Progenitor cell of endocrine pancreas (in vitro differentiated cells): ENCODE results near the gene ANKRD22. TPM values are rescaled to one million over a fixed set of nuclear protein-coding genes. Genes with fewer than 3 reads are reported as not detected.

Source experiments
- DNase-seq: peaks from one replicate; pipeline ENCODE4 v3.0.0; 2021; ENCODE audit warnings: low spot score; ENCODE audit not compliant: unreplicated experiment
- H3K27ac Mint-ChIP-seq: 2 replicates; pipeline ENCODE4 v1.8.0; 2021; ENCODE audit warnings: mild to moderate bottlenecking, moderate library complexity, mixed read lengths
- H3K27me3 Mint-ChIP-seq: 2 replicates; pipeline ENCODE4 v1.8.0; 2021; ENCODE audit warnings: mixed read lengths
- H3K36me3 Mint-ChIP-seq: 2 replicates; pipeline ENCODE4 v1.8.0; 2022; ENCODE audit warnings: mixed read lengths; ENCODE audit not compliant: insufficient read depth
- H3K4me1 Mint-ChIP-seq: 2 replicates; pipeline ENCODE4 v1.8.0; 2021; ENCODE audit warnings: low read depth, mixed read lengths
- H3K4me3 Mint-ChIP-seq: 2 replicates; pipeline ENCODE4 v1.8.0; 2021; ENCODE audit warnings: low read depth, mild to moderate bottlenecking, moderate library complexity, mixed read lengths
- H3K9me3 Mint-ChIP-seq: 2 replicates; pipeline ENCODE4 v1.8.0; 2021; ENCODE audit warnings: low read depth, mixed read lengths
- CTCF ChIP-seq: fragments of 200-600 bp; sonication (generic); IDR thresholded peaks from one replicate; pipeline ENCODE4 v1.5.0; 2021; ENCODE audit warnings: antibody characterized with exemption, mild to moderate bottlenecking; ENCODE audit not compliant: unreplicated experiment
- total RNA-seq: library from RNA; stranded (reverse); gene quantifications from 2 replicates; pipeline ENCODE4 v1.2.1, GENCODE V29; 2021

Gene ANKRD22
- total RNA-seq, 1 donor from 2014 or later = not detected

GRCh38 chr10:88874281-88874680 lies 22.6 kb upstream of the ANKRD22 start:
- no peak overlapping the region for H3K4me3 Mint-ChIP-seq
- no peaks in the 10 kb centered on the region for H3K36me3 Mint-ChIP-seq
- H3K4me1 Mint-ChIP-seq = no peaks in the 10 kb centered on the region
- peaks cover 38% of the 10 kb centered on the region for H3K27me3 Mint-ChIP-seq
- no peak for TF ChIP-seq CTCF
- no peak overlapping the region for H3K27ac Mint-ChIP-seq
- no peaks in the 10 kb centered on the region for H3K9me3 Mint-ChIP-seq
- no peak for DNase-seq

GRCh38 chr10:88873757-88874156 lies 22.1 kb upstream of the ANKRD22 start:
- Mint-ChIP-seq H3K9me3 (no peaks in the 10 kb centered on the region), H3K36me3 (no peaks in the 10 kb centered on the region), H3K27me3 (peaks cover 38% of the 10 kb centered on the region), H3K4me1 (no peaks in the 10 kb centered on the region), H3K4me3 (no peak overlapping the region), H3K27ac (no peak overlapping the region)
- no peak for TF ChIP-seq CTCF
- DNase-seq = no peak

- Mint-ChIP-seq H3K4me3 (no peak overlapping the region), H3K27me3 (peaks cover 13% of the 10 kb centered on the region), H3K36me3 (no peaks in the 10 kb centered on the region), H3K4me1 (no peaks in the 10 kb centered on the region), H3K27ac (no peak overlapping the region), H3K9me3 (no peaks in the 10 kb centered on the region)
- no peak for DNase-seq
- no peak for TF ChIP-seq CTCF
Observed at GRCh38 chr10:88870089-88870488, 18.4 kb upstream of the ANKRD22 start.

- Mint-ChIP-seq H3K36me3 (no peaks in the 10 kb centered on the region), H3K4me3 (no peak overlapping the region), H3K27ac (no peak overlapping the region), H3K4me1 (no peaks in the 10 kb centered on the region), H3K9me3 (no peaks in the 10 kb centered on the region), H3K27me3 (peaks cover 22% of the 10 kb centered on the region)
- DNase-seq = no peak
- no peak for TF ChIP-seq CTCF
Observed at GRCh38 chr10:88866454-88866853, 14.8 kb upstream of the ANKRD22 start.

- Mint-ChIP-seq H3K4me1 (no peaks in the 10 kb centered on the region), H3K36me3 (no peaks in the 10 kb centered on the region), H3K27ac (no peak overlapping the region), H3K4me3 (no peak overlapping the region), H3K9me3 (no peaks in the 10 kb centered on the region), H3K27me3 (peaks cover 27% of the 10 kb centered on the region)
- DNase-seq = no peak
- no peak for TF ChIP-seq CTCF
Observed at GRCh38 chr10:88865281-88865876, 13.7 kb upstream of the ANKRD22 start.
